ENCODE data around the gene SF3B4. TPM values are rescaled to one million over a fixed set of nuclear protein-coding genes. Genes with fewer than 3 reads are reported as not detected.
A peak's percentile ranks its signal among the peaks of the same experiment; 100 is the strongest.

SF3B4 gene
- 65.6 TPM for polyA plus RNA-seq (2012; ENCODE audit: insufficient read length, low read depth)

DNA sequence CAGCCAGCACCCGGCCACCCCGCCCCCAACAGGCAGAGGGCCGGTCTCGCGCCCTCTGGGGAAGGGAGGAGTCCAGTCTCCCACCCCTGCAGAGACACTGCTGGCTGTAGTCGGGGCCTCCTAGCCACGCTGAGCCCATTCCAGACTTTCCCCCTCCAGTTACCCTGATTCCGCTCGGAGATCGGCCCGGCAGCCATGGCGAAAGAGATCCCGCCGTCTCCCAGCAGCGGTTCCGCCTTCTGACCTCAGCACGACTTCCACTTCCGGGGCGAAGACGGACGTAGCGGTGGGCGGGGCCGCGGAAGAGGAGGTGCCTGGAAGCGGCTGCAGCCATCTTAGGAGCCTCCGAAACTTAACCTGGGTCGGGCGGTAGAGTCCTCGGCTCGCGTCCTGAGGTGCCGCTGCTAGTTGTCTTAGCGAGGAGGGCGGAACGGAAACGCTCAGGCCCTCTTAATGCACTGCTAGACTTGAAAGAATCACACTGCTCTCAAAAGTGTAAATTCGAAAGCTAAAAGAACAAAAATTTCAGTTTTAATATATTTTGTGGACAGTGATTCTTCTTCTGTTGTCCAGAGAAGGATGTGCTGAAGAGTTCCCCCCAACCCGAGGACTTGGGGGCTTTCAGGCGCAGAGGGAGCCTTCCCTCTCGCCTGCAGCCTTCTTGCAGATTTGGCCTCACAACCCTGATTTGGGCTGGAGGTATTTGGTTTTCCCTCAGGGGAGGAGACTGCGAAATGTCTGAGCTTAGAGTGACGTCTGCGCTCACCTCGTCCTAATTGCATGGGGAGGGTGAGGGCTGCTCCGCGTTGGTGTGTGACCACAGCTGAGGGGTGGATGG is at the start of gene SF3B4:
Gene SF3B4, minus strand, starts transcription at position 241 of the 838 bp plus-strand sequence. Its CDS starts 44 bp downstream, at position 197.
- TF ChIP-seq POLR2AphosphoS5 (IDR thresholded peaks at IDR 0.05; ENCODE audit: low read depth, low read length) (peak; percentile 98), TAF1 (IDR thresholded peaks at IDR 0.05; ENCODE audit: borderline replicate concordance, insufficient read depth, low read length) (peak; percentile 76), FOXP2 (optimal IDR thresholded peaks at IDR 0.05; ENCODE audit: borderline replicate concordance, extremely low read depth, extremely low read length, insufficient read depth) (peak; percentile 64), SIN3A (IDR thresholded peaks at IDR 0.05; ENCODE audit: borderline replicate concordance, insufficient read depth, low read length) (peak; percentile 55; the same call in 1 of the 2 replicates), REST (IDR thresholded peaks at IDR 0.05; ENCODE audit: insufficient read depth in 1 of 2, low read depth in 2 of 2, low read length in 2 of 2) (no peak)

GRCh38 chr1:149977345-149977744 is 49.7 kb upstream of the SF3B4 start:
- no peak for TF ChIP-seq SIN3A (IDR thresholded peaks at IDR 0.05; ENCODE audit: borderline replicate concordance, insufficient read depth, low read length)
- no peak for TF ChIP-seq POLR2AphosphoS5 (IDR thresholded peaks at IDR 0.05; ENCODE audit: low read depth, low read length)
- no peak for TF ChIP-seq TAF1 (IDR thresholded peaks at IDR 0.05; ENCODE audit: borderline replicate concordance, insufficient read depth, low read length)
- no peak for TF ChIP-seq REST (IDR thresholded peaks at IDR 0.05; ENCODE audit: insufficient read depth in 1 of 2, low read depth in 2 of 2, low read length in 2 of 2)
- no peak for TF ChIP-seq FOXP2 (optimal IDR thresholded peaks at IDR 0.05; ENCODE audit: borderline replicate concordance, extremely low read depth, extremely low read length, insufficient read depth)

DNA sequence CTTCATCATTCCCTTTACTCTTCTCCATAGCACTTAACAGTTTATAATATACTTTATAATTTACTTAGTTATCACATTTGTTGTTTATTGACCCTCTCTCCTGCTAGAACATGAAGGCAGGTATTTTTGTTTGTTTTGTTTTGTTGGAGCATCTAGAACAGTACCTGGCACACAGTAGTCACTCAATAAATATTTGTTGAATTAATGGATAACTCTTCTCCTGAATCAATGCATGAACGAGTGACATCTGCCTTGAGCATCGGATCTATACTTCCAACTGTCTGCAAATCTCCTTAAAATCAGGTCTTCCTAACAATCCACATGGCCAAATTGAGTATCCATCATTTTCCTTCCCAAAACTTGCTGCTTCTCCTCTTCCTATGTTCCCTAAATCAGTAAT is 44.9 kb upstream of the SF3B4 start:
- no peak for TF ChIP-seq SIN3A (IDR thresholded peaks at IDR 0.05; ENCODE audit: borderline replicate concordance, insufficient read depth, low read length)
- TF ChIP-seq FOXP2 (optimal IDR thresholded peaks at IDR 0.05; ENCODE audit: borderline replicate concordance, extremely low read depth, extremely low read length, insufficient read depth), result no peak
- no peak for TF ChIP-seq TAF1 (IDR thresholded peaks at IDR 0.05; ENCODE audit: borderline replicate concordance, insufficient read depth, low read length)
- TF ChIP-seq REST (IDR thresholded peaks at IDR 0.05; ENCODE audit: insufficient read depth in 1 of 2, low read depth in 2 of 2, low read length in 2 of 2), result no peak
- no peak for TF ChIP-seq POLR2AphosphoS5 (IDR thresholded peaks at IDR 0.05; ENCODE audit: low read depth, low read length)

DNA sequence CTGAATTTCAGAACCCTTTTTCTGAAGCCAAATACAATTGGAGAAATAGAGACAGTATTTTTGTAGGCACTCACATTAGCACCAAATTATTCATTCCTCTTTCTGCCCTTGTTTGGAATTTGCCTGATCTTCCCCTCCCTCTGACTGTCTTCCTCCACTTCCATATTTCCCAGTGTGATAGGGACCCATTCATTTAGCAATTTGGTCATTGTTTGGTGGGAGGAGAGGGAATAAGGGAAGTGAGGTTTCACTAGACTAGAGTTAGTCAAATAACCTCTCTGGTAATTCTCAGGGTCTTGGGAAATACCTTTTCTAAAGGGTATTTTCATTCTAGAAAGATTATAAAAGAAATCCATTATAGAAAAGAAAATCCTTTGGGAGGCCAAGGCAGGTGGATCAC is 40.0 kb upstream of the SF3B4 start:
- TF ChIP-seq FOXP2 (optimal IDR thresholded peaks at IDR 0.05; ENCODE audit: borderline replicate concordance, extremely low read depth, extremely low read length, insufficient read depth) (no peak), SIN3A (IDR thresholded peaks at IDR 0.05; ENCODE audit: borderline replicate concordance, insufficient read depth, low read length) (no peak), REST (IDR thresholded peaks at IDR 0.05; ENCODE audit: insufficient read depth in 1 of 2, low read depth in 2 of 2, low read length in 2 of 2) (no peak), POLR2AphosphoS5 (IDR thresholded peaks at IDR 0.05; ENCODE audit: low read depth, low read length) (no peak), TAF1 (IDR thresholded peaks at IDR 0.05; ENCODE audit: borderline replicate concordance, insufficient read depth, low read length) (no peak)
